ENCODE measurements around the gene NPIPA1.
"Not testable (repeated sequence)": the region's sequence is repeated elsewhere in the genome, so short reads cannot be mapped to it uniquely, and the experiment has no call there.

Gene NPIPA1

DNA sequence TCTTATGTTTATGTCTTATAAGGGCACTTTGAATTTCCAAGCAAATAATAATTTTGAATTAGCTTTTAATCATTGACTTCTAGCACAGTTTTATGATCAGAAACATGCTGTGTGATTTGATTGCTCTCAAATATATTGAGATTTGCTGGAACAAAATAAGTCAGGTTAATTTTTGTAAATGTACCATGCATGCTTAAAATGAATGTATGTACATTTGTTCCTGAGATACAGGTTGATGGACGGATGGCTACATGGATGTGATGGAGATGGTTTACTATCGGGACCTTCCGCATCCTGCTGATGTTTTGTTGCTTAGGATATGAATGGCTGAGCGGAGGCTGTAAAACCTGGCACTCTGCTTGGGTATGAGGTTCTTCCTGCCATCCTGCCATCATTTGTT lies at the start of gene NPIPA1:
Gene NPIPA1, plus strand, starts transcription at position 301 of the 400 bp plus-strand sequence. Its CDS starts 0 bp downstream, at position 301.
- H3K4me1 Mint-ChIP-seq; H3K36me3 Mint-ChIP-seq (ENCODE audit: low read depth); H3K27ac Mint-ChIP-seq; H3K9me3 Mint-ChIP-seq; H3K4me3 Mint-ChIP-seq; H3K27me3 Mint-ChIP-seq (ENCODE audit: low read depth): not testable (repeated sequence)

- not testable (repeated sequence) for H3K36me3 Mint-ChIP-seq (ENCODE audit: low read depth); H3K4me1 Mint-ChIP-seq; H3K27ac Mint-ChIP-seq; H3K27me3 Mint-ChIP-seq (ENCODE audit: low read depth); H3K9me3 Mint-ChIP-seq; H3K4me3 Mint-ChIP-seq
Measured at GRCh38 chr16:14892111-14892510, 45.1 kb upstream of the NPIPA1 start.

DNA sequence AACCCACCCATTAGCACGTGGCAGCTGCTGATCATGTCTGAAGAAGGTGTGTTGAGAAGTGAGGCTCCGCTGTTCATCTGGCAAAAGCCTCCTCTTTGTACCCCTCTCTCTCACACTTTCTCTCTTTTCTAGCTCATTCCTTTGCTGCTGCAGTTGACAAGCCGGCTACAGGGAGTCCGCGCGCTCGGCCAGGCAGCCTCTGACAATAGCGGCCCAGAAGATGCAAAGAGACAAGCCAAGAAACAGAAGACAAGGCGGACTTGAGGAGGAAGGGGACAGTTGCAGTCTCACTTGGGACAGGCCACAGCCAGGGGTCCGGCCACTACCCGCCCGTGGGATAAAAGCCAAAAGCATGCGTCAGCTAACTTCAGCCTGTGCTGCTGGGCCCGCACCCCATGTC lies 41.9 kb upstream of the NPIPA1 start:
- H3K9me3 Mint-ChIP-seq; H3K4me1 Mint-ChIP-seq; H3K27ac Mint-ChIP-seq; H3K4me3 Mint-ChIP-seq; H3K27me3 Mint-ChIP-seq (ENCODE audit: low read depth); H3K36me3 Mint-ChIP-seq (ENCODE audit: low read depth): not testable (repeated sequence)

DNA sequence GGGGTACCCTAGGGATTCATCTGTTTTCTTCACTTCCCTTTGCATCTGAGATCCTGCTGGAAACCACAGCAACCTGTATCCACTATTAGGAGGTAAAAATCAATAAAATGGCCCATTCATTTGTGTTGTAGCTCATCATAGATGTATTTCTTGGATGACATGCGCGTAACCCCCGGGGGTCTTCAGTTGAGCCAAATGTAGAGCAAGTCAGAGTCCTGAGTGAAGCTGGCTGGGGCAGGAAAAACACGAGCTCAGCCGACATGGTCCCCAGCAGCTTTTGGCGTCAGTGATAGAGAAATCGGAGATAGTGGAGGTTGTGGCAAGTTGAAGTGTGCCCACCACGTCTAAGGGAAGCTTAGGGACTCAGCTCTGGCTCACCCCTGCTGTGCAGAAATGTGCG lies 41.2 kb upstream of the NPIPA1 start:
- H3K36me3 Mint-ChIP-seq (ENCODE audit: low read depth); H3K27me3 Mint-ChIP-seq (ENCODE audit: low read depth); H3K4me1 Mint-ChIP-seq; H3K4me3 Mint-ChIP-seq; H3K9me3 Mint-ChIP-seq; H3K27ac Mint-ChIP-seq: not testable (repeated sequence)

- peak; percentile 11 to 23 (median 22) for TF ChIP-seq CTCF (IDR thresholded peaks at IDR 0.05; ENCODE audit: unreplicated experiment in 3 of 3)
- H3K36me3 Mint-ChIP-seq (ENCODE audit: low read depth); H3K9me3 Mint-ChIP-seq; H3K27me3 Mint-ChIP-seq (ENCODE audit: low read depth); H3K27ac Mint-ChIP-seq; H3K4me1 Mint-ChIP-seq; H3K4me3 Mint-ChIP-seq: not testable (repeated sequence)
Measured at GRCh38 chr16:14897006-14897664, 40.1 kb upstream of the NPIPA1 start.

GRCh38 chr16:14898162-14898561 lies 39.1 kb upstream of the NPIPA1 start:
- not testable (repeated sequence) for H3K27me3 Mint-ChIP-seq (ENCODE audit: low read depth); H3K36me3 Mint-ChIP-seq (ENCODE audit: low read depth); H3K4me3 Mint-ChIP-seq; H3K9me3 Mint-ChIP-seq
- Mint-ChIP-seq H3K27ac (peak overlapping the region in 1 of 3 experiments; percentile 41), H3K4me1 (peaks cover 11% of the 10 kb centered on the region)

DNA sequence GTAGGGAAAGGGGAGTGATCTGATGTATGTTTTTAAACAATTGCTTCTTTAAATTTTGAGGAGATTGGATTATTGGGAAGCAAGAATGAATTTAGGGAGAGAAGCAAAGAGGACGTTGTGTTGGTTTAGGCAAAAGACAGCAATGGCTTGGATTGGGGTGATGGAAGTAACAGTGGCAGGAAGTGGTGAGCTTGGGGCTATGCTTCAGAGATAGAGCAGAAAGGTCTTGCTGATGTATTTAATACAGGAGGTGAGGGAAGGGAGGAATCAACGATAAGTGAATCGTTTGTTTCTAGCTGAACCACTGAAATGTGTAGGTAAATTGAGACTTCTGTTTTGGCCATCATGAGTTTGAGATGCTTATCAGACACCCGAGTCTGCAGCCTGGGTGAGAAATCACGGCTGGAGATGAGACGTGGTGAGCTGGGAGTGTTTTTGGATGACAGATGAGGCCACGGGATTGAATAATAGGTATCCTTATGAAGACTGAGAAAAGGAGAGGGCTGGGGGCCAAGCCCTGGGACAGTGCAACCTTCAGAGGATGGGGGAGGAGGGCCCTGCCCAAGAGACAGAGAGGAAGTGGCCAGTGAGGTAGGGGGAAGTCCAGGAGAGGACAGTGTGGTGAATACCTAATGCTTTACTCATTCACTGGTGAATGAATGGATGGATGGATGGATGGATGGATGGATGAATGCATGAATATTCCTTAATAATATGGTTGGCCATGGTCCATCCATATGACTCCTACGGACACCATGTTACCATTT lies 33.9 kb upstream of the NPIPA1 start:
- not testable (repeated sequence) for H3K36me3 Mint-ChIP-seq (ENCODE audit: low read depth); H3K9me3 Mint-ChIP-seq; H3K27ac Mint-ChIP-seq; H3K4me3 Mint-ChIP-seq; H3K27me3 Mint-ChIP-seq (ENCODE audit: low read depth)
- peaks cover 15% of the 10 kb centered on the region for H3K4me1 Mint-ChIP-seq

DNA sequence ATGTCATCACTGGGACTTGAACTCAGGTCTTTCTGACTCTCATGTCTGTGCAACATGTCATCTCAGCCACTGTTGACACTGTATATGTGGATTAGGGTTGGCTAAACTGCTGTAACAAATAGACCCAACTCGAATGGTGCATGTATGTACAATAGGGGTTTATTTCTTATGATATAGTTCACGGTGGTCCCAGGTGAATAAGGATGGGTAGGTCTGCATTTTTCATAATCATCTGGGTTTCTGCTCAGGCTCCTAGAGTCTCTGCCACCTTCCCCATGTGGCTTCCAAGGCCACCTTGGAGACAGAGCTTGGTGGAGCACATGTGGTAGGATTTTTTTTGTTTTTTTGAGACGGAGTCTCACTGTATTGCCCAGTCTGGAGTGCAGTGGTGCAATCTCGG lies 27.5 kb upstream of the NPIPA1 start:
- not testable (repeated sequence) for H3K4me1 Mint-ChIP-seq; H3K27ac Mint-ChIP-seq; H3K27me3 Mint-ChIP-seq (ENCODE audit: low read depth); H3K36me3 Mint-ChIP-seq (ENCODE audit: low read depth); H3K9me3 Mint-ChIP-seq; H3K4me3 Mint-ChIP-seq

DNA sequence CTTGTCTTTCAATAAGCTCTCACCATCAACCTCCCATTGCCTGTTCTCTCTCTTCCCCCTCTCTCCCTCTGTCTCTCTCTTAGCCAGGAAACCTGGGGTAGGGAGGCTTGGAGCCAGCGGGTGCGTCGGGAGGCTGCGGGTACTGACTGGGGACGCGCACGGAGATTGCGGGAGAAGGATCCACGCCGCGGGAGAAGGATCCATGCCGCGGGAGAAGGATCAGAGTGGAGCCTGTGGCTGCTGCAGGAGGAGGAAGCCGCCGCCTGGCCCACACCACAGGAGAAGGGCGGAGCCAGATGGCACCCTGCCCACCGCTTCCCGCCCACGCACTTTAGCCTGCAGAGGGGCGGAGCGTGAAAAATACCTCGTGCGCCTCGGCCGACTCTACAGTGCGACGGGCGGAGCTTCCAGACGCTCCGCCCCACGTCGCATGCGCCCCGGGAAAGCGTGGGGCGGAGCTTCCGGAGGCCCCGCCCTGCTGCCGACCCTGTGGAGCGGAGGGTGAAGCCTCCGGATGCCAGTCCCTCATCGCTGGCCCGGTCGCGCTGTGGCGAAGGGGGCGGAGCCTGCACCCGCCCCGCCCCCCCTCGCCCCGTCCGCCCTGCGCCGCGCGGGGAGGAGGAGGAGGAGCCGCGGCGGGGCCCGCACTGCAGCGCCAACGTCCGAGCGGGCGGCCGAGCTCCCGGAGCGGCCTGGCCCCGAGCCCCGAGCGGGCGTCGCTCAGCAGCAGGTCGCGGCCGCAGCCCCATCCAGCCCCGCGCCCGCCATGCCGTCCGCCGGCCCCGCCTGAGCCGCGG lies 26.2 kb upstream of the NPIPA1 start:
- not testable (repeated sequence) for H3K27me3 Mint-ChIP-seq (ENCODE audit: low read depth); H3K4me3 Mint-ChIP-seq; H3K27ac Mint-ChIP-seq; H3K9me3 Mint-ChIP-seq; H3K4me1 Mint-ChIP-seq; H3K36me3 Mint-ChIP-seq (ENCODE audit: low read depth)

DNA sequence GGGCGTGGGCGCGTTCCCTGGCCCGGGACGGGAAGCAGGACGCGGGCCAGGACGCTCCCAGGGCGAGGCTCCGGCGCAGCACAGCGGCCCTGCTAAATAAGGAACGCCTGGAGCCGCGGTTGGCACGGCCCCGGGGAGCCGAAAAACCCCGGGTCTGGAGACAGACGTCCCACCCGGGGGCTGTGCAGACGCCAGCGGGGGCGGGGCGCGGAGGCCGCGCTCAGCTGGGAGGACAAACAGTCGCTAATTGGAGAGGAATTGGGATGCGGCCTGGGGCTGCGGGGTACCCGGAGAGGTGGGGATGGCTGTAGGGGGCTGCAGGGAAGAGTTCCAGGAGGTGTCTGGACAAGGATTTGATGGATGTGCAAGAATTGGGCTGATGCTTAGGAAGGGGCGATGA lies 25.3 kb upstream of the NPIPA1 start:
- not testable (repeated sequence) for H3K27me3 Mint-ChIP-seq (ENCODE audit: low read depth); H3K27ac Mint-ChIP-seq; H3K4me1 Mint-ChIP-seq; H3K9me3 Mint-ChIP-seq; H3K36me3 Mint-ChIP-seq (ENCODE audit: low read depth)
- H3K4me3 Mint-ChIP-seq: peak overlapping the region; percentile 80 to 87 (median 81)

GRCh38 chr16:14912588-14912987 lies 24.7 kb upstream of the NPIPA1 start:
- not testable (repeated sequence) for H3K9me3 Mint-ChIP-seq; H3K4me3 Mint-ChIP-seq; H3K36me3 Mint-ChIP-seq (ENCODE audit: low read depth); H3K27me3 Mint-ChIP-seq (ENCODE audit: low read depth); H3K4me1 Mint-ChIP-seq; H3K27ac Mint-ChIP-seq

GRCh38 chr16:14918504-14918903 lies 18.7 kb upstream of the NPIPA1 start:
- H3K27ac Mint-ChIP-seq; H3K27me3 Mint-ChIP-seq (ENCODE audit: low read depth); H3K36me3 Mint-ChIP-seq (ENCODE audit: low read depth); H3K4me3 Mint-ChIP-seq; H3K9me3 Mint-ChIP-seq; H3K4me1 Mint-ChIP-seq: not testable (repeated sequence)

GRCh38 chr16:14919837-14920600 lies 17.2 kb upstream of the NPIPA1 start:
- not testable (repeated sequence) for H3K9me3 Mint-ChIP-seq; H3K27ac Mint-ChIP-seq; H3K36me3 Mint-ChIP-seq (ENCODE audit: low read depth); H3K4me3 Mint-ChIP-seq; H3K4me1 Mint-ChIP-seq; H3K27me3 Mint-ChIP-seq (ENCODE audit: low read depth)

All from nephron (organoid).